NCI-H446 (cell line): ENCODE data around the gene MICAL1.

Source experiments
- DNase-seq, 2 experiments: peaks; one replicate each; lab custom pipeline; 2025; lab: John Stamatoyannopoulos, UW

The MICAL1 gene

GRCh38 chr6:109453594-109454495, 1.7 kb downstream of the MICAL1 start:
- peak; percentile 57 to 86 for DNase-seq

GRCh38 chr6:109453156-109453555, 2.4 kb downstream of the MICAL1 start:
- no peak for DNase-seq

- no peak for DNase-seq
Observed at GRCh38 chr6:109452181-109452580, 3.4 kb downstream of the MICAL1 start.

- no peak for DNase-seq
Observed at GRCh38 chr6:109451376-109451775, 4.2 kb downstream of the MICAL1 start.

GRCh38 chr6:109450801-109451200, 4.8 kb downstream of the MICAL1 start:
- DNase-seq, result no peak

- no peak for DNase-seq
Observed at GRCh38 chr6:109449795-109450673, 5.5 kb downstream of the MICAL1 start.

- DNase-seq, result no peak
Observed at GRCh38 chr6:109449064-109449794, 6.3 kb downstream of the MICAL1 start.

GRCh38 chr6:109448615-109449014, 7.0 kb downstream of the MICAL1 start:
- DNase-seq, result no peak

- no peak for DNase-seq
Observed at GRCh38 chr6:109447878-109448555, 7.6 kb downstream of the MICAL1 start.

GRCh38 chr6:109447087-109447486, 8.5 kb downstream of the MICAL1 start:
- no peak for DNase-seq

- DNase-seq, result no peak
Observed at GRCh38 chr6:109446541-109446940, 9.0 kb downstream of the MICAL1 start.

GRCh38 chr6:109446072-109446471, 9.5 kb downstream of the MICAL1 start:
- DNase-seq, result no peak

GRCh38 chr6:109445382-109445781, 10.2 kb downstream of the MICAL1 start:
- no peak for DNase-seq

GRCh38 chr6:109443425-109443950, 12.1 kb downstream of the MICAL1 start:
- no peak for DNase-seq

GRCh38 chr6:109442393-109442924, 13.1 kb downstream of the MICAL1 start:
- DNase-seq, result no peak

- no peak for DNase-seq
Observed at GRCh38 chr6:109441069-109441816, 14.3 kb downstream of the MICAL1 start.

- DNase-seq, result peak; percentile 52 to 86
Observed at GRCh38 chr6:109440331-109441068, 15.1 kb downstream of the MICAL1 start, which contains the start of the genes PPIL6 and SMPD2. TSS of gene PPIL6 (minus strand) at chr6:109440628. CDS start at chr6:109440590, 38 bp downstream. TSS of gene SMPD2 (plus strand) at chr6:109440724. CDS start at chr6:109441122, 398 bp downstream.

- DNase-seq, result no peak
Observed at GRCh38 chr6:109436041-109436440, 19.5 kb downstream of the MICAL1 start.

GRCh38 chr6:109434456-109434855, 21.1 kb downstream of the MICAL1 start:
- DNase-seq, result no peak
